ENCODE data around the gene PAN2.
A peak's percentile ranks its signal among the peaks of the same experiment; 100 is the strongest.
"Not testable (repeated sequence)": the region's sequence is repeated elsewhere in the genome, so short reads cannot be mapped to it uniquely, and the experiment has no call there.

The PAN2 gene

DNA sequence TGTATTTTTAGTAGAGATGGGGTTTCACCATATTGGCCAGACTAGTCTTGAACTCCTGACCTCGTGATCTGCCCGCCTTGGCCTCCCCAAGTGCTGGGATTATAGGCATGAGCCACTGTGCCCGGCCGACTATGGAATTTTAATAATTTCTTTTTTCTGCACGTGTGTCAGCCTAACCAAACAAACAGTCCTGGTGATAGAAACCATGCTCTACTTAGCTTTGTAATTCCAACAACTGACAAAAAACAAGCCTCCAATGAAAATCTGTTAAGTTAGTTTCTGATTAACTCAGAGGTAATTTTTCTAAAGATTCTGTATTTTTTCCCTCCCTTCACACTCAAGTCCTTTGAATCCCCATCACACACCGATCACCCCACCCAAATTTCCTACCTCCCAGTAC is 51.8 kb downstream of the PAN2 start:
- Mint-ChIP-seq H3K9me3 (no peaks in the 10 kb centered on the region), H3K27ac (peak overlapping the region; percentile 82), H3K4me1 (ENCODE audit: low read depth) (peaks cover 6% of the 10 kb centered on the region), H3K36me3 (ENCODE audit: low read depth) (peaks cover 86% of the 10 kb centered on the region), H3K27me3 (no peaks in the 10 kb centered on the region), H3K4me3 (no peak overlapping the region)
- no peak for DNase-seq

DNA sequence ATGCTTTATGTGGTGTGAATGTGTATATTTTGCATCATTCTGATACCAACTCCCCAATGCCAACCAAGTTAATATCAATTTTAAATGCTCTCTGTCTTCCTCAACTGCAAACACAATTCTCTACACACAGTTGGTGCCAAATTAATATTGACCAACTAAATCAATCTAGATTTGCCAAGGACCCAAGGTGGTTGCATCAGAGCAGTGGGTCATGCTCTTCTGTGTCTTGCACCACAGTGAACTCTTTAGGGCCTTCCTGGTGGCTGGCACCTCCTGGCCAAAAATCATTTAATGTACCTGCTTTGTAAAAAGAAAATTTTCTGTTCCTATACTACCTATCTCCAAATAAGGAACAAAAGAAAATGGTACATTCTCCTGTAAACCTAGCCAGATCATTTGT is 53.0 kb downstream of the PAN2 start:
- peaks cover 3% of the 10 kb centered on the region for H3K4me1 Mint-ChIP-seq (ENCODE audit: low read depth)
- no peak for DNase-seq
- H3K27ac Mint-ChIP-seq: peak overlapping the region; percentile 57
- peaks cover 87% of the 10 kb centered on the region for H3K36me3 Mint-ChIP-seq (ENCODE audit: low read depth)
- H3K9me3 Mint-ChIP-seq: no peaks in the 10 kb centered on the region
- H3K27me3 Mint-ChIP-seq: no peaks in the 10 kb centered on the region
- no peak overlapping the region for H3K4me3 Mint-ChIP-seq

DNA sequence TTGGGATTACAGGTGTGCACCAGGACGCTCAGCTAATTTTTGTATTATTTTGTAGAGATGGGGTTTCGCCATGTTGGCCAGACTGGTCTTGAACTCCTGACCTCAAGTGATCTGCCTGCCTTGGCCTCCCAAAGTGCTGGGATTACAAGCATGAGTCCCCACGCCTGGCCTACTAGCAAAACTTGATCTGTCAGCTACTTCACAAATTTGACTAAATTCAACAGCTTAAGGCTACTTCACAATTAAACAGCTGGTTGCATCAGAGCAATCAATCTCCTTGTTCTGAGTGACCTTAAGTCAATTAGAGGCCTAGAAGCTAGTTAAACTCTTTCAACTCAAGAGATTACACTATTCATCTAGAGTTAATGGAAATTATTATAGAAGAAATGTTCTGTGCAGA is 54.9 kb downstream of the PAN2 start:
- Mint-ChIP-seq H3K36me3 (ENCODE audit: low read depth) (peaks cover 93% of the 10 kb centered on the region), H3K4me3 (no peak overlapping the region), H3K27ac (no peak overlapping the region), H3K4me1 (ENCODE audit: low read depth) (peaks cover 3% of the 10 kb centered on the region), H3K27me3 (no peaks in the 10 kb centered on the region), H3K9me3 (no peaks in the 10 kb centered on the region)
- DNase-seq: no peak

DNA sequence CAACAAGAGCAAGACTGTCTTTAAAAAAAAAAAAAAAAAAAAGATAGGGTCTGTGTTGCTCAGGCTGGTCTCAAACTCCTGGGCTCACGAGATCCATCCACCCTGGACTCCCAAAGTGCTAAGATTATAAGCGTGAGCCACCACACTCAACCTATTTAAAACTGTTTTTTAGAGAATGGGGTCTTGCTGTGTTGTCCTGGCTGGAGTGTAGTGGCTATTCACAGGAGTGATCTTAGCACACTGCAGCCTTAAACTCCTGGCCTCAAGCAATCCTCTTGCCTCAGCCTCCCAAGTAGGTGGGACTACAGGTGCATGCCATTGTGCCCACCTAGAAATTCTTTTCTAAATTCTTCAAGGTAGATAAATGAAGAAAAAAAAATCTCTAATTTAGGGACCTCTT is 59.5 kb downstream of the PAN2 start:
- Mint-ChIP-seq H3K27me3 (no peaks in the 10 kb centered on the region), H3K4me3 (no peak overlapping the region), H3K36me3 (ENCODE audit: low read depth) (peaks cover 96% of the 10 kb centered on the region), H3K27ac (peak overlapping the region; percentile 51), H3K9me3 (no peaks in the 10 kb centered on the region), H3K4me1 (ENCODE audit: low read depth) (peaks cover 2% of the 10 kb centered on the region)
- no peak for DNase-seq

DNA sequence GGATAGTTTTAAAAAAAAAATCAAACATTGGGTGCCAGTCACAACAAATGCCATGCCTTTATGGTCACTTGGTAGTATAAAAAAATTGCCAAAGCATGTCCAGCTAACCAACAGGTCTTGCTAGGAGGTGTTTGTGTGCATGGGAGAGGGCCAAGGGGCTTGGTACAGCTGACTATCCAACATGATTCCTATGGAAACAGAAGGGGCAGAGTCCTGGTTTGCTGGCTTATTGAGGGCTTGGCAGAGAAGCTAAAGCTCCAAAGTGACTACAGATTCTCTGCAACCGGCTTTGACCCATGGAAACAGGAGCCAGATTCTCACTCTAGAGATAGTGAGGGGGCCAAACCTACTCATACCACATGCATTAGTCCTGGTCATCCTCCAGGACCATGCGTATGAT is 61.3 kb downstream of the PAN2 start:
- not testable (repeated sequence) for H3K27me3 Mint-ChIP-seq; H3K4me3 Mint-ChIP-seq; H3K9me3 Mint-ChIP-seq; H3K4me1 Mint-ChIP-seq (ENCODE audit: low read depth); DNase-seq
- peak overlapping the region; percentile 59 for H3K27ac Mint-ChIP-seq
- peaks cover 86% of the 10 kb centered on the region for H3K36me3 Mint-ChIP-seq (ENCODE audit: low read depth)

DNA sequence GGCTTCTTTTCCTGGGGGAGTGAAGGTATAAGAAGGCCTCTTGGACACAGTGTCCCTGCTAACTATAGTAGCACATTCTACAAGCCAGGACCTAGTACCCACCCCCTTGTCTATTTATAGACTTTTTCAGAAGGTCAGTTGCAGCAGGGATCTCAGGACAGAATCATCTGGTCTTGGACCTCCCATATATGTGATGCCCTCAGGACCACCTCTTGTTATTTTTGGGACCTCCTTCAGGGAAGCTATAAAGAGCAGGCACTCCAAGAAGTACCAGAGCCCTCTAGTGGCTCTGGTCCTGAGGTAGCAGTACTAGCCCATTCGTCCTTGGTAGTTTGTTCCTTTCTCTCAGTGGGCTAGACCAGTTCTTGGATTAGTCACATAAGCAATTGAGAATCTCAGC is 62.8 kb downstream of the PAN2 start:
- H3K27me3 Mint-ChIP-seq: no peaks in the 10 kb centered on the region
- no peak for DNase-seq
- H3K9me3 Mint-ChIP-seq: no peaks in the 10 kb centered on the region
- H3K4me3 Mint-ChIP-seq: no peak overlapping the region
- H3K36me3 Mint-ChIP-seq (ENCODE audit: low read depth): peaks cover 77% of the 10 kb centered on the region
- H3K4me1 Mint-ChIP-seq (ENCODE audit: low read depth): peaks cover 21% of the 10 kb centered on the region
- H3K27ac Mint-ChIP-seq: peak overlapping the region; percentile 83

DNA sequence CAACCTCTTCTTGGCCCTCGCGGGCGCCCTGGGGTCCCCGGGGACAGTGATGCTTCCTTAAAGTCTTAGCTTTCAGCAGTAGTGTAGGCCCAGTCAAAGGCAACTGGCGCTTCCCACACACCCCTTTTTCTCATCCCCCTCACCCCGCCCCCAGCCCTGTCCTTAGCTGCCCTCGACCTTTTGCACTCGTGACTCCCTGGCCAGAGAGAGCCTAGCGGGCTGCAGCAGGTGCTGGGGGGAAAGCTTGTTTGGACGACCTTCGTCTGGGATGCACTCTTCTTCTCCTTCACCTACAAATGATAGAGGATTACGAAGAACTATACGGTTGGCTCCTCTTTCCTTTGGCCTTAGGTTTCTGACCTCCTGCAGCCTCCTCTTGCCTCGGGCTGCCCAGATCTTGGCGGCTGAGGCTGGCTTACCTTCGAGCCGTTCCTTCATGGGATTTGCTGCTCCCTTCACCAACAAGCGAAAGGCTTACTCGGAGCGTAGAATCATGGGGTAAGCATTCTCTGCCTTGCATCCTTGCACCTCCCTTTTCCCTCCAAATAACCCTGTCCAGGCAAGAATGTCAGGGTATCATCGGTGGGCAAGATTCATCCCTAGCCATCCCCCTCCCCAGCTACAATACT is 66.2 kb downstream of the PAN2 start:
- DNase-seq: no peak
- H3K4me3 Mint-ChIP-seq: peak overlapping the region; percentile 89
- peaks cover 25% of the 10 kb centered on the region for H3K4me1 Mint-ChIP-seq (ENCODE audit: low read depth)
- peak overlapping the region; percentile 66 for H3K27ac Mint-ChIP-seq
- no peaks in the 10 kb centered on the region for H3K27me3 Mint-ChIP-seq
- H3K36me3 Mint-ChIP-seq (ENCODE audit: low read depth): peaks cover 42% of the 10 kb centered on the region
- H3K9me3 Mint-ChIP-seq: no peaks in the 10 kb centered on the region

DNA sequence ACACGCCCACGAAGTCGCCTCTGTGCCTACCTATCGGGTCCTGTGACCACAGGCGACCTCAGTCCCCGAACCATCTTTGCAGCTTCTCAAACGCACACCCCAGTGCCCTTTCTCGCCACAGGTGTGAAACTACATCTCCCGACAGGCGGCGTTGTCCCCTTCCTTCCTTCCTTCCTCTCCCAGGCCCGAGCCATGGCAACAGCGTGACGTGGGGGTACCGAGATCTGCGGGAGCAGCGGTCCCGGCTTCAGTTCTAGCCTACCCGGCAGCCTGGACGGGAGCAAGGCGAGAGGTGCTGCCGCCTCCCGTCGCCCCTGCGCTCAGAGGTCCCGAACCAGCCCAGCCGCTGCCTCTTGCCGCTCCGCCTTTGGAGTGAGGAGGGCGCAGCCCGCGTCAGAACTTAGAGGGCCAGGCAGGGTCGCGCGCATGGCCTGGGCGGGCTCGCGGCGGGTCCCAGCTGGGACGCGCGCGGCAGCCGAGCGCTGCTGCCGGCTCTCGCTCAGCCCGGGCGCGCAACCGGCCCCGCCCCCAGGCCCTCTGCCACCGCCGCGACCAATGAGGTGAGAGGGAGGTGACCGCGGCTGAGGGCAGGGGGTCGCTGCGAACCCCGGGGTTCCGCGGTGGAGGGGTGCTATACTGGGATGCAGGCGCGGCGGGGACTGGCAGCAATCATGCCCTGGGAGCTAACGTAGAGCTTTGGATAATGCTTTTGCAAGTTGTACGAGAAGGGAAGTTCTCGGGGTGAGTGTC is 66.9 kb downstream of the PAN2 start, which contains the start of gene COQ10A:
Gene COQ10A (plus strand): TSS at position 250 of the 750 bp plus-strand sequence. CDS start 177 bp downstream, at position 427.
- DNase-seq: peak; percentile 88
- no peaks in the 10 kb centered on the region for H3K9me3 Mint-ChIP-seq
- peak within 1 kb of the TSS; percentile 94 for H3K27ac Mint-ChIP-seq
- peaks cover 25% of the 10 kb centered on the region for H3K4me1 Mint-ChIP-seq (ENCODE audit: low read depth)
- H3K4me3 Mint-ChIP-seq: peak within 1 kb of the TSS; percentile 89
- H3K27me3 Mint-ChIP-seq: no peaks in the 10 kb centered on the region
- peaks cover 35% of the 10 kb centered on the region for H3K36me3 Mint-ChIP-seq (ENCODE audit: low read depth)
